ENCODE results near the gene MBP. TPM values are rescaled to one million over a fixed set of nuclear protein-coding genes. Genes with fewer than 3 reads are reported as not detected.

The MBP gene
- total and polyA plus RNA-seq, 10 of the 15 experiments (the other 5 are each of a cell fraction or from before 2014, with no cell fraction given): 12.2 to 67.8 (median 42.1) TPM

DNA sequence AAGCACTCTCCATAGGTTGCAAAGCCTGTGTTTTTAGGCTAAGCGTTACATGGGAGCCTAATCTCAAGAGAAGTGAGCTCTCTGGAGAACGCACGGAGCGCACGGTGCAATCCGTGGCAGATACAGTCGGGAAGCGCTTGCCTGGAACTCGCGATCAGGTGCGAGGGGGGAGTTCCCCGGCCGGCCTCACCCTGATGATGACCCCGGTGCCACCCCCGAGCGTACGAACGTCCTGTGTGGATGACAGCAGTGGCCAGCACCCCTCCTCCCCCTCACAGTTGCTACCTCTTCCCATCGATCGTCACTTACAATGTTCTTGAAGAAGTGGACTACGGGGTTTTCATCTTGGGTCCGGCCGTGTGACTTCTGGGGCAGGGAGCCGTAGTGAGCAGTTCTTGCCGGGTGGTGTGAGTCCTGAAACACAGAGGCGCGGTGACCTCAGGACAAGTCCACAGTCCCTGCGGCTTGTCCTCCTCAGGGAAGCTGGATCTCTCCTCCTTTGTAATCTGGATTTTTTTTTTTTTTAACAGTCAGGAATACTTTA lies 142.9 kb downstream of the MBP start:
- in situ Hi-C loops (cut with MboI) (loop anchor here (10.0 kb wide), 1 partner anchor 185 kb away; no protein-coding TSS in a partner anchor), intact Hi-C loops (cut with micrococcal nuclease; ENCODE audit: unreplicated experiment) (no loop called here)
- ChIA-PET POLR2A (no interaction called here), RAD21 (ENCODE audit: unreplicated experiment) (no interaction called here), CTCF (interaction anchor here (0.9 to 1.2 kb wide), 2 partner anchors 28 to 187 kb away, joined by 3 read pairs; no protein-coding TSS in a partner anchor), SMC1A (ENCODE audit: uncharacterized antibody, unreplicated experiment) (interaction anchor here (2.4 kb wide), 1 partner anchor 11 kb away, joined by 6 read pairs; no protein-coding TSS in a partner anchor)
- TF ChIP-seq HDGF (IDR thresholded peaks at IDR 0.05): no peak
- TF ChIP-seq FOXM1 (IDR thresholded peaks at IDR 0.05; ENCODE audit: low read depth, low read length): no peak
- no peak for TF ChIP-seq KDM1A (IDR thresholded peaks at IDR 0.05; ENCODE audit: borderline replicate concordance)
- no peak for TF ChIP-seq NR2F1 (conservative IDR thresholded peaks at IDR 0.05)
- TF ChIP-seq SIN3A (IDR thresholded peaks at IDR 0.05; ENCODE audit: low read depth, low read length): no peak
- no peak for TF ChIP-seq ZBED1 (IDR thresholded peaks at IDR 0.05; ENCODE audit: borderline replicate concordance)
- TF ChIP-seq ZNF207 (IDR thresholded peaks at IDR 0.05; ENCODE audit: borderline replicate concordance): no peak
- no peak for TF ChIP-seq TCF7 (IDR thresholded peaks at IDR 0.05; ENCODE audit: borderline replicate concordance)
- TF ChIP-seq, protein P1, sequence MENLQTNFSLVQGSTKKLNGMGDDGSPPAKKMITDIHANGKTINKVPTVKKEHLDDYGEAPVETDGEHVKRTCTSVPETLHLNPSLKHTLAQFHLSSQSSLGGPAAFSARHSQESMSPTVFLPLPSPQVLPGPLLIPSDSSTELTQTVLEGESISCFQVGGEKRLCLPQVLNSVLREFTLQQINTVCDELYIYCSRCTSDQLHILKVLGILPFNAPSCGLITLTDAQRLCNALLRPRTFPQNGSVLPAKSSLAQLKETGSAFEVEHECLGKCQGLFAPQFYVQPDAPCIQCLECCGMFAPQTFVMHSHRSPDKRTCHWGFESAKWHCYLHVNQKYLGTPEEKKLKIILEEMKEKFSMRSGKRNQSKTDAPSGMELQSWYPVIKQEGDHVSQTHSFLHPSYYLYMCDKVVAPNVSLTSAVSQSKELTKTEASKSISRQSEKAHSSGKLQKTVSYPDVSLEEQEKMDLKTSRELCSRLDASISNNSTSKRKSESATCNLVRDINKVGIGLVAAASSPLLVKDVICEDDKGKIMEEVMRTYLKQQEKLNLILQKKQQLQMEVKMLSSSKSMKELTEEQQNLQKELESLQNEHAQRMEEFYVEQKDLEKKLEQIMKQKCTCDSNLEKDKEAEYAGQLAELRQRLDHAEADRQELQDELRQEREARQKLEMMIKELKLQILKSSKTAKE (IDR thresholded peaks at IDR 0.05; ENCODE audit: low read depth, poor library complexity, severe bottlenecking): no peak
- TF ChIP-seq, protein P2, sequence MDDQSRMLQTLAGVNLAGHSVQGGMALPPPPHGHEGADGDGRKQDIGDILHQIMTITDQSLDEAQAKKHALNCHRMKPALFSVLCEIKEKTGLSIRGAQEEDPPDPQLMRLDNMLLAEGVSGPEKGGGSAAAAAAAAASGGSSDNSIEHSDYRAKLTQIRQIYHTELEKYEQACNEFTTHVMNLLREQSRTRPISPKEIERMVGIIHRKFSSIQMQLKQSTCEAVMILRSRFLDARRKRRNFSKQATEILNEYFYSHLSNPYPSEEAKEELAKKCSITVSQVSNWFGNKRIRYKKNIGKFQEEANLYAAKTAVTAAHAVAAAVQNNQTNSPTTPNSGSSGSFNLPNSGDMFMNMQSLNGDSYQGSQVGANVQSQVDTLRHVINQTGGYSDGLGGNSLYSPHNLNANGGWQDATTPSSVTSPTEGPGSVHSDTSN (IDR thresholded peaks at IDR 0.05; ENCODE audit: insufficient replicate concordance, low read depth, low read length): no peak
- no peak for TF ChIP-seq MYC (IDR thresholded peaks at IDR 0.05; ENCODE audit: insufficient read depth, insufficient read length, insufficient replicate concordance, low read length, severe bottlenecking)
- TF ChIP-seq ESRRA (IDR thresholded peaks at IDR 0.05; ENCODE audit: low read length): no peak
- TF ChIP-seq PAX8 (IDR thresholded peaks at IDR 0.05): no peak
- no peak for TF ChIP-seq MXI1 (IDR thresholded peaks at IDR 0.05; ENCODE audit: low read depth, low read length)
- TF ChIP-seq POLR2AphosphoS5 (IDR thresholded peaks at IDR 0.05; ENCODE audit: low read length): no peak
- no peak for TF ChIP-seq ATF7 (IDR thresholded peaks at IDR 0.05; ENCODE audit: low read depth)
- TF ChIP-seq, protein P3, sequence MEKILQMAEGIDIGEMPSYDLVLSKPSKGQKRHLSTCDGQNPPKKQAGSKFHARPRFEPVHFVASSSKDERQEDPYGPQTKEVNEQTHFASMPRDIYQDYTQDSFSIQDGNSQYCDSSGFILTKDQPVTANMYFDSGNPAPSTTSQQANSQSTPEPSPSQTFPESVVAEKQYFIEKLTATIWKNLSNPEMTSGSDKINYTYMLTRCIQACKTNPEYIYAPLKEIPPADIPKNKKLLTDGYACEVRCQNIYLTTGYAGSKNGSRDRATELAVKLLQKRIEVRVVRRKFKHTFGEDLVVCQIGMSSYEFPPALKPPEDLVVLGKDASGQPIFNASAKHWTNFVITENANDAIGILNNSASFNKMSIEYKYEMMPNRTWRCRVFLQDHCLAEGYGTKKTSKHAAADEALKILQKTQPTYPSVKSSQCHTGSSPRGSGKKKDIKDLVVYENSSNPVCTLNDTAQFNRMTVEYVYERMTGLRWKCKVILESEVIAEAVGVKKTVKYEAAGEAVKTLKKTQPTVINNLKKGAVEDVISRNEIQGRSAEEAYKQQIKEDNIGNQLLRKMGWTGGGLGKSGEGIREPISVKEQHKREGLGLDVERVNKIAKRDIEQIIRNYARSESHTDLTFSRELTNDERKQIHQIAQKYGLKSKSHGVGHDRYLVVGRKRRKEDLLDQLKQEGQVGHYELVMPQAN (conservative IDR thresholded peaks at IDR 0.05): no peak
- no peak for TF ChIP-seq ZNF384 (IDR thresholded peaks at IDR 0.05; ENCODE audit: borderline replicate concordance, low read depth, low read length)
- TF ChIP-seq, protein P4, sequence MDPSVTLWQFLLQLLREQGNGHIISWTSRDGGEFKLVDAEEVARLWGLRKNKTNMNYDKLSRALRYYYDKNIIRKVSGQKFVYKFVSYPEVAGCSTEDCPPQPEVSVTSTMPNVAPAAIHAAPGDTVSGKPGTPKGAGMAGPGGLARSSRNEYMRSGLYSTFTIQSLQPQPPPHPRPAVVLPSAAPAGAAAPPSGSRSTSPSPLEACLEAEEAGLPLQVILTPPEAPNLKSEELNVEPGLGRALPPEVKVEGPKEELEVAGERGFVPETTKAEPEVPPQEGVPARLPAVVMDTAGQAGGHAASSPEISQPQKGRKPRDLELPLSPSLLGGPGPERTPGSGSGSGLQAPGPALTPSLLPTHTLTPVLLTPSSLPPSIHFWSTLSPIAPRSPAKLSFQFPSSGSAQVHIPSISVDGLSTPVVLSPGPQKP (IDR thresholded peaks at IDR 0.05; ENCODE audit: low read depth, low read length): no peak
- TF ChIP-seq PML (IDR thresholded peaks at IDR 0.05; ENCODE audit: low read length): no peak
- H3K4me1 ChIP-seq (ENCODE audit: control insufficient read depth, insufficient read depth, low read length): peaks cover 9% of the 10 kb centered on the region; the same call in 1 of the 2 replicates
- no peaks in the 10 kb centered on the region for H3K79me2 ChIP-seq (ENCODE audit: control insufficient read depth, insufficient read depth, low read length)
- no peak overlapping the region for H2AFZ ChIP-seq (ENCODE audit: control insufficient read depth, low read depth, low read length)
- WGBS (ENCODE audit: insufficient coverage, insufficient replicate concordance, low lambda C conversion rate, missing lambda C conversion rate): 26% methylated on average over 24 of the region's 28 CpGs
- ATAC-seq: no peak
- H3K4me3 ChIP-seq: no peak overlapping the region
- no peaks in the 10 kb centered on the region for H4K20me1 ChIP-seq (ENCODE audit: control insufficient read depth, insufficient read depth)
- no peaks in the 10 kb centered on the region for H3K27me3 ChIP-seq (replicated peaks in 1 of 2; ENCODE audit: control insufficient read depth in 2 of 2, insufficient read depth in 2 of 2, low read length in 1 of 2)
- H3K27ac ChIP-seq (ENCODE audit: control insufficient read depth, insufficient read depth): no peak overlapping the region
- 0 out of 2 replicates have a peak overlapping the region, but pooled peaks have one; percentile 25 for H3K4me2 ChIP-seq (ENCODE audit: control insufficient read depth, insufficient read depth)
- BruUV-seq (replicated peaks): no TSS peak
- H3K9ac ChIP-seq (ENCODE audit: control insufficient read depth, insufficient read depth, low read length): no peak overlapping the region
- no peak for FAIRE-seq
- no peak for DNase-seq (ENCODE audit: low read depth, low spot score)
- H3K36me3 ChIP-seq (ENCODE audit: control insufficient read depth in 2 of 2, insufficient read depth in 2 of 2, low read length in 1 of 2): no peaks in the 10 kb centered on the region
- H3K9me3 ChIP-seq (replicated peaks; ENCODE audit: control insufficient read depth, insufficient read depth, low read length): no peaks in the 10 kb centered on the region

Data from GM12878 (cell line).